GM21381 (cell line): ENCODE measurements around the gene ENO3.

ENCODE experiments used
- ATAC-seq: cut with Tn5 transposase; IDR thresholded peaks from one replicate; pipeline ENCODE4 v1.9.1; 2021; ENCODE audit warnings: mild to moderate bottlenecking, moderate library complexity; ENCODE audit not compliant: unreplicated experiment

The ENO3 gene

GRCh38 chr17:4972322-4972721 is 21.4 kb downstream of the ENO3 start:
- ATAC-seq: no peak

GRCh38 chr17:4972752-4973151 is 21.8 kb downstream of the ENO3 start:
- no peak for ATAC-seq

- ATAC-seq: no peak
These were observed 22.6 kb downstream of the ENO3 start for GRCh38 chr17:4973256-4974114.

- ATAC-seq: no peak
These were observed 23.3 kb downstream of the ENO3 start for GRCh38 chr17:4974115-4974670.

- no peak for ATAC-seq
These were observed 27.8 kb downstream of the ENO3 start for GRCh38 chr17:4978726-4979125.

GRCh38 chr17:4980644-4981216 is 29.8 kb downstream of the ENO3 start:
- ATAC-seq: no peak

- no peak for ATAC-seq
These were observed 31.4 kb downstream of the ENO3 start for GRCh38 chr17:4982305-4982704.

- no peak for ATAC-seq
These were observed 35.5 kb downstream of the ENO3 start for GRCh38 chr17:4986403-4986802.

- peak; percentile 59 for ATAC-seq
These were observed 36.2 kb downstream of the ENO3 start, which contains the start of gene CAMTA2 for GRCh38 chr17:4986951-4987766. CAMTA2 (minus strand) TSS chr17:4987675; CDS start chr17:4986222, 1,453 bp downstream.

- peak; percentile 17 for ATAC-seq
These were observed 37.0 kb downstream of the ENO3 start for GRCh38 chr17:4987767-4988567.

GRCh38 chr17:4994081-4994595 is 43.2 kb downstream of the ENO3 start:
- ATAC-seq: no peak

GRCh38 chr17:4997302-4998026 is 46.5 kb downstream of the ENO3 start, which contains the start of the genes INCA1 and KIF1C:
INCA1 (minus strand) TSS chr17:4997522; CDS start chr17:4994437, 3,085 bp downstream.
KIF1C (plus strand) TSS chr17:4997950; CDS start chr17:5000247, 2,297 bp downstream.
- ATAC-seq: peak; percentile 85

- ATAC-seq: peak; percentile 5
These were observed 47.3 kb downstream of the ENO3 start for GRCh38 chr17:4998027-4998731.

GRCh38 chr17:4998732-4999429 is 48.0 kb downstream of the ENO3 start:
- ATAC-seq: no peak

GRCh38 chr17:4999430-5000093 is 48.6 kb downstream of the ENO3 start:
- ATAC-seq: no peak

GRCh38 chr17:5000237-5000639 is 49.3 kb downstream of the ENO3 start:
- ATAC-seq: no peak

- ATAC-seq: no peak
These were observed 51.3 kb downstream of the ENO3 start for GRCh38 chr17:5002121-5002788.
